H9 (cell line): ENCODE data around the gene HAUS1. TPM values are rescaled to one million over a fixed set of nuclear protein-coding genes. Genes with fewer than 3 reads are reported as not detected.
A peak's percentile ranks its signal among the peaks of the same experiment; 100 is the strongest.
"Not testable (repeated sequence)": the region's sequence is repeated elsewhere in the genome, so short reads cannot be mapped to it uniquely, and the experiment has no call there.

Experiments used
- DNase-seq: peaks from one replicate; pipeline ENCODE4 v3.0.0-alpha.2; 2017
- H2AFZ ChIP-seq: one replicate; pipeline ENCODE4 v1.6.1; 2013; ENCODE audit warnings: mild to moderate bottlenecking, low read length, control low read depth, moderate library complexity
- H2AK5ac ChIP-seq: 2 replicates; pipeline ENCODE4 v1.6.1; 2013; ENCODE audit warnings: low read length, control low read depth, mixed read lengths; ENCODE audit not compliant: insufficient read length
- H2BK120ac ChIP-seq: one replicate; pipeline ENCODE4 v1.6.1; 2013; ENCODE audit warnings: low read depth, mild to moderate bottlenecking, low read length, control low read depth, inconsistent platforms; ENCODE audit not compliant: poor library complexity, severe bottlenecking
- H2BK12ac ChIP-seq: 2 replicates; pipeline ENCODE4 v1.6.1; 2013; ENCODE audit warnings: low read length, control low read depth, mixed read lengths, low read depth; ENCODE audit not compliant: insufficient read length
- H2BK15ac ChIP-seq: 2 replicates; pipeline ENCODE4 v1.6.1; 2013; ENCODE audit warnings: low read depth, low read length, control low read depth
- H2BK20ac ChIP-seq: one replicate; pipeline ENCODE4 v1.6.1; 2013; ENCODE audit warnings: low read depth, mild to moderate bottlenecking, low read length, control low read depth, inconsistent platforms; ENCODE audit not compliant: poor library complexity, severe bottlenecking
- H2BK5ac ChIP-seq: 2 replicates; pipeline ENCODE4 v1.6.1; 2013; ENCODE audit warnings: low read length, control low read depth, mixed read lengths; ENCODE audit not compliant: insufficient read length
- H3K14ac ChIP-seq: 2 replicates; pipeline ENCODE4 v1.6.1; 2013; ENCODE audit warnings: low read length, control low read depth; ENCODE audit not compliant: insufficient read depth
- H3K18ac ChIP-seq: 2 replicates; pipeline ENCODE4 v1.6.1; 2013; ENCODE audit warnings: low read depth, mild to moderate bottlenecking, mixed read lengths, low read length, control low read depth; ENCODE audit not compliant: insufficient read length
- H3K23ac ChIP-seq: 2 replicates; pipeline ENCODE4 v1.6.1; 2013; ENCODE audit warnings: low read length, control low read depth, mixed read lengths, low read depth; ENCODE audit not compliant: insufficient read length
- H3K23me2 ChIP-seq: 2 replicates; pipeline ENCODE4 v1.6.1; 2013; ENCODE audit warnings: low read depth, mild to moderate bottlenecking, mixed read lengths, low read length, control low read depth; ENCODE audit not compliant: insufficient read length, poor library complexity, severe bottlenecking
- H3K27ac ChIP-seq: 2 replicates; pipeline ENCODE4 v1.5.1; 2013; ENCODE audit warnings: low read length, control low read depth, mixed read lengths, low read depth; ENCODE audit not compliant: insufficient read length
- H3K27me3 ChIP-seq: 2 replicates; pipeline ENCODE4 v1.6.1; 2013; ENCODE audit warnings: low read length, control low read depth, inconsistent platforms; ENCODE audit not compliant: insufficient read depth
- H3K4ac ChIP-seq: 2 replicates; pipeline ENCODE4 v1.6.1; 2013; ENCODE audit warnings: low read depth, mild to moderate bottlenecking, control low read depth, inconsistent platforms, low read length, moderate library complexity
- H3K4me1 ChIP-seq: 2 replicates; pipeline ENCODE4 v1.6.1; 2013; ENCODE audit warnings: low read length, control low read depth, inconsistent platforms; ENCODE audit not compliant: insufficient read depth
- H3K4me2 ChIP-seq: 2 replicates; pipeline ENCODE4 v1.6.1; 2013; ENCODE audit warnings: low read length, control low read depth, mixed read lengths; ENCODE audit not compliant: insufficient read length, insufficient read depth
- H3K56ac ChIP-seq: 2 replicates; pipeline ENCODE4 v1.6.1; 2013; ENCODE audit warnings: low read depth, mild to moderate bottlenecking, mixed read lengths, low read length, control low read depth; ENCODE audit not compliant: insufficient read length
- H3K79me1 ChIP-seq: 2 replicates; pipeline ENCODE4 v1.6.1; 2013; ENCODE audit warnings: low read depth, mild to moderate bottlenecking, moderate library complexity, low read length, control low read depth, inconsistent platforms; ENCODE audit not compliant: insufficient read depth, poor library complexity, severe bottlenecking
- H3K79me2 ChIP-seq: 2 replicates; pipeline ENCODE4 v1.6.1; 2013; ENCODE audit warnings: low read length, control low read depth, inconsistent platforms; ENCODE audit not compliant: insufficient read depth
- H3K9ac ChIP-seq: 2 replicates; pipeline ENCODE4 v1.6.1; 2013; ENCODE audit warnings: low read length, control low read depth, mixed read lengths; ENCODE audit not compliant: insufficient read length; ENCODE audit errors: extremely low read depth
- H3K9me3 ChIP-seq: one replicate; pipeline ENCODE4 v1.6.1; 2013; ENCODE audit warnings: low read depth, low read length, inconsistent platforms; ENCODE audit not compliant: control insufficient read depth
- H3T11ph ChIP-seq: one replicate; pipeline ENCODE4 v1.6.1; 2013; ENCODE audit warnings: mild to moderate bottlenecking, low read length, control low read depth, inconsistent platforms
- H4K20me1 ChIP-seq: one replicate; pipeline ENCODE4 v1.6.1; 2013; ENCODE audit not compliant: control insufficient read depth, insufficient read length, insufficient read depth
- H4K5ac ChIP-seq: 2 replicates; pipeline ENCODE4 v1.6.1; 2013; ENCODE audit warnings: low read depth, mild to moderate bottlenecking, mixed read lengths, low read length, control low read depth; ENCODE audit not compliant: insufficient read length
- H4K8ac ChIP-seq: replicated peaks from 2 replicates; pipeline ENCODE4 v1.6.1; 2013; ENCODE audit warnings: low read length, control low read depth, mixed read lengths, low read depth; ENCODE audit not compliant: insufficient read length
- H4K91ac ChIP-seq: 2 replicates; pipeline ENCODE4 v1.6.1; 2013; ENCODE audit warnings: low read depth, mild to moderate bottlenecking, moderate library complexity, mixed read lengths, low read length, control low read depth; ENCODE audit not compliant: insufficient read length
- H3K27ac Mint-ChIP-seq, 3 experiments: 2 replicates in 2 of 3; 3 replicates in 1 of 3; pipeline ENCODE4 v1.8.0; 2020 to 2021; ENCODE audit warnings: mixed read lengths in 3 of 3, mild to moderate bottlenecking in 1 of 3, moderate library complexity in 1 of 3
- H3K27me3 Mint-ChIP-seq: 2 replicates; pipeline ENCODE4 v1.8.0; 2021; ENCODE audit warnings: low read depth, mild to moderate bottlenecking, moderate library complexity, mixed read lengths
- H3K36me3 Mint-ChIP-seq, 3 experiments: 2 replicates in 2 of 3; 3 replicates in 1 of 3; pipeline ENCODE4 v1.8.0; 2020 to 2021; ENCODE audit warnings: low read depth in 3 of 3, mixed read lengths in 3 of 3; ENCODE audit not compliant: insufficient read depth in 1 of 3
- H3K4me1 Mint-ChIP-seq, 2 experiments: 2 replicates each; pipeline ENCODE4 v1.8.0; 2020; ENCODE audit warnings: mixed read lengths in 2 of 2
- H3K4me3 Mint-ChIP-seq, 2 experiments: 2 replicates in 1 of 2; 3 replicates in 1 of 2; pipeline ENCODE4 v1.8.0; 2020 to 2021; ENCODE audit warnings: mild to moderate bottlenecking in 2 of 2, mixed read lengths in 2 of 2, moderate library complexity in 1 of 2
- H3K9me3 Mint-ChIP-seq, 2 experiments: 2 replicates in 1 of 2; 3 replicates in 1 of 2; pipeline ENCODE4 v1.8.0; 2020; ENCODE audit warnings: mild to moderate bottlenecking in 2 of 2, mixed read lengths in 2 of 2, moderate library complexity in 1 of 2
- CTCF ChIP-seq: fragments of 200-600 bp; sonication (generic); conservative IDR thresholded peaks from 3 replicates; pipeline ENCODE4 v1.8.0; 2021; ENCODE audit warnings: antibody characterized with exemption, mild to moderate bottlenecking
- WGBS: extraction: QIAGEN DNeasy Blood & Tissue Kit; methylation state at CpG from one replicate; pipeline ENCODE4 v1.1.7; 2013; ENCODE audit warnings: missing lambda C conversion rate, low lambda C conversion rate, mixed read lengths; ENCODE audit not compliant: insufficient read length; ENCODE audit errors: extremely low coverage; 5-methylcytosine and 5-hydroxymethylcytosine counted together
- total RNA-seq: library from RNA; stranded (reverse); gene quantifications from 2 replicates; pipeline ENCODE4 v1.2.1, GENCODE V29; 2021

Gene HAUS1
- total RNA-seq, 1 experiment from 2014 or later: 87.0 TPM

GRCh38 chr18:46130061-46130460, 25.9 kb downstream of the HAUS1 start:
- Histone ChIP-seq H3K79me1 (no peaks in the 10 kb centered on the region), H3T11ph (no peak overlapping the region), H2BK15ac (no peak overlapping the region), H2AK5ac (no peak overlapping the region), H3K23ac (no peak overlapping the region), H4K5ac (no peak overlapping the region), H3K18ac (no peak overlapping the region), H4K20me1 (no peaks in the 10 kb centered on the region), H3K23me2 (no peaks in the 10 kb centered on the region), H2BK5ac (no peak overlapping the region), H3K9ac (no peak overlapping the region), H4K8ac (no peak overlapping the region), H4K91ac (no peak overlapping the region), H3K9me3 (no peaks in the 10 kb centered on the region), H3K4me2 (no peak overlapping the region), H3K14ac (no peak overlapping the region), H3K4me1 (no peaks in the 10 kb centered on the region; the same call in 1 of the 2 replicates), H3K27me3 (no peaks in the 10 kb centered on the region), H2BK20ac (no peak overlapping the region), H2BK12ac (no peak overlapping the region), H3K4ac (no peak overlapping the region), H2BK120ac (no peak overlapping the region), H3K27ac (no peak overlapping the region), H3K79me2 (no peaks in the 10 kb centered on the region), H3K56ac (no peak overlapping the region), H2AFZ (no peak overlapping the region)
- no peak for TF ChIP-seq CTCF
- H3K4me3 Mint-ChIP-seq: no peak overlapping the region
- H3K9me3 Mint-ChIP-seq: no peaks in the 10 kb centered on the region
- WGBS: no CpG with 5 or more reads among the region's 2 CpGs
- no peak for DNase-seq
- H3K4me1 Mint-ChIP-seq: peaks cover 5% of the 10 kb centered on the region in 2 experiments
- H3K27ac Mint-ChIP-seq: no peak overlapping the region
- H3K36me3 Mint-ChIP-seq: peaks cover 19 to 53% (median 36%) of the 10 kb centered on the region in 3 experiments; a peak in 6 of 7 replicates
- H3K27me3 Mint-ChIP-seq: no peaks in the 10 kb centered on the region

GRCh38 chr18:46130549-46130948, 26.4 kb downstream of the HAUS1 start:
- not testable (repeated sequence) for DNase-seq, H3K4ac ChIP-seq, H3K56ac ChIP-seq, H3K9ac ChIP-seq, H3K4me1 Mint-ChIP-seq, H4K91ac ChIP-seq, H3K79me1 ChIP-seq, H3K79me2 ChIP-seq, H2BK15ac ChIP-seq, H2BK5ac ChIP-seq, H3K9me3 Mint-ChIP-seq, H3T11ph ChIP-seq, H2BK12ac ChIP-seq, H2BK20ac ChIP-seq, H3K23me2 ChIP-seq, H3K4me1 ChIP-seq, H2AK5ac ChIP-seq, H3K23ac ChIP-seq, H4K8ac ChIP-seq, H3K9me3 ChIP-seq, H3K4me3 Mint-ChIP-seq, H3K18ac ChIP-seq, H3K27ac ChIP-seq, H4K20me1 ChIP-seq, H2AFZ ChIP-seq, H3K4me2 ChIP-seq, H2BK120ac ChIP-seq, H3K14ac ChIP-seq, H3K27me3 ChIP-seq, H4K5ac ChIP-seq, H3K27me3 Mint-ChIP-seq
- Mint-ChIP-seq H3K27ac (peak overlapping the region in 1 of 3 experiments; percentile 64; a peak in 2 of 7 replicates), H3K36me3 (peaks cover 19 to 48% (median 35%) of the 10 kb centered on the region in 3 experiments; a peak in 6 of 7 replicates)
- no CpG with 5 or more reads among the region's 8 CpGs for WGBS
